Measurements from ENCODE around the gene CLPSL1. TPM values are rescaled to one million over a fixed set of nuclear protein-coding genes. Genes with fewer than 3 reads are reported as not detected.
A peak's percentile ranks its signal among the peaks of the same experiment; 100 is the strongest.

The CLPSL1 gene
- total and polyA plus RNA-seq, 2 of the 8 experiments (the other 6 are each of a cell fraction or from before 2014, with no cell fraction given), result not detected

DNA sequence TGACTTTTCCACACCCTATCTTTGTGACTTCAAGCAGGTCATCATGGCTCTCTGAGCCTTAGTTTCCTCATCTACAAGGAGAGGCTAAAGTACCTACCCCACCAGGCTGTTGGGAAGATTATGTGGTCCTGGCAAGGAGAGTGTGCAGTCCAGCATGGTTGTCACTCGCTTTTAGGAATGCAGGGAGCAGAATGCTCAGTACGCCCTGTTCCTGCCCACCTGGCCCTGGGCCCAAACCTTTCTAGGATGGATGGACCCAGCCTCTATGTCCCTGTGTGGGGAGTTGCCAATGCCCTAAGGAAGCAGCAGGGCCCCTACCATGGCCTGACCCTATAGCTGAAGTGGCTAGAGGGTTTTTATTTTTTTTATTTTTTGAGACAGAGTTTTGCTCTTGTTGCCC is 2.4 kb upstream of the CLPSL1 start:
- peak overlapping the region; percentile 93 for H2AK5ac ChIP-seq (ENCODE audit: low read depth, low read length)
- CTCF ChIA-PET (ENCODE audit: partially characterized antibody), result interaction anchor here (1.0 kb wide), 1 partner anchor 24 kb away, joined by 3 read pairs; no protein-coding TSS in a partner anchor
- H4K8ac ChIP-seq (ENCODE audit: extremely low read depth, insufficient read depth, low read length), result no peak overlapping the region
- H3K9me3 ChIP-seq (ENCODE audit: insufficient read depth in 2 of 2, low read depth in 1 of 2, low read length in 1 of 2), result no peaks in the 10 kb centered on the region
- H3K4me3 ChIP-seq (ENCODE audit: extremely low read depth in 1 of 4, insufficient read depth in 2 of 4, low read depth in 3 of 4, low read length in 4 of 4), result no peak overlapping the region
- no peak overlapping the region for H2BK15ac ChIP-seq (ENCODE audit: low read length)
- H3K4me1 ChIP-seq (replicated peaks in 1 of 4; ENCODE audit: control insufficient read depth in 3 of 4, insufficient read depth in 4 of 4, low read length in 3 of 4), result peaks cover 0 to 5% (median under 1%) of the 10 kb centered on the region in 4 experiments; a peak in 1 of 7 replicates
- H4K5ac ChIP-seq (ENCODE audit: insufficient read length, low read depth, low read length), result no peak overlapping the region
- no peak overlapping the region for H3K27ac ChIP-seq (ENCODE audit: low read depth, low read length)
- H3K79me1 ChIP-seq (ENCODE audit: low read depth, low read length), result no peaks in the 10 kb centered on the region
- WGBS, 2 experiments (ENCODE audit: extremely low coverage in 1 of 2, insufficient coverage in 1 of 2, insufficient read length in 1 of 2, insufficient replicate concordance in 2 of 2, low coverage in 1 of 2, low lambda C conversion rate in 2 of 2, missing lambda C conversion rate in 1 of 2), result 85% methylated on average over 2 of the region's 2 CpGs; no CpG with 5 or more reads in 1 of the 2 experiments
- no peak overlapping the region for H2AFZ ChIP-seq (ENCODE audit: low read length)
- H3K9ac ChIP-seq (replicated peaks in 1 of 4; ENCODE audit: extremely low read depth in 1 of 4, low read depth in 3 of 4, low read length in 3 of 4), result no peak overlapping the region
- 0 out of 2 replicates have a peak overlapping the region, but pooled peaks have one; percentile 33 for H2BK12ac ChIP-seq (ENCODE audit: low read depth, low read length)
- DNase-seq (ENCODE audit: low read depth in 1 of 2, low spot score in 2 of 2) (no peak), FAIRE-seq (no peak)
- no peak overlapping the region for H4K91ac ChIP-seq (replicated peaks; ENCODE audit: insufficient read length, low read length)
- H3K18ac ChIP-seq (ENCODE audit: extremely low read depth, low read length), result no peak overlapping the region
- no peak overlapping the region for H2BK120ac ChIP-seq (replicated peaks; ENCODE audit: low read depth, low read length)
- POLR2A ChIA-PET (ENCODE audit: partially characterized antibody), result interaction anchor here (3.0 kb wide), 1 partner anchor 14 kb away, joined by 21 read pairs; no protein-coding TSS in a partner anchor
- no peak overlapping the region for H3K56ac ChIP-seq (replicated peaks; ENCODE audit: insufficient read length, low read depth, low read length)
- peak overlapping the region; percentile 34; the same call in 1 of the 2 replicates for H2BK20ac ChIP-seq (ENCODE audit: low read length)
- no peak overlapping the region for H2BK5ac ChIP-seq (ENCODE audit: low read depth, low read length)
- H3K27me3 ChIP-seq (replicated peaks in 1 of 4; ENCODE audit: control insufficient read depth in 3 of 4, extremely low read depth in 1 of 4, insufficient read depth in 3 of 4, low read length in 3 of 4), result peaks cover 0 to 8% (median 3%) of the 10 kb centered on the region in 4 experiments; a peak in 4 of 7 replicates
- H4K20me1 ChIP-seq (replicated peaks in 1 of 2; ENCODE audit: control insufficient read depth in 1 of 2, insufficient read depth in 2 of 2, low read length in 2 of 2), result no peaks in the 10 kb centered on the region
- peaks cover 5% of the 10 kb centered on the region for H3K23me2 ChIP-seq (ENCODE audit: low read depth, low read length)
- H3K23ac ChIP-seq (ENCODE audit: insufficient read length), result no peak overlapping the region
- no peak overlapping the region for H3K14ac ChIP-seq (ENCODE audit: insufficient read length)
- no peaks in the 10 kb centered on the region for H3K79me2 ChIP-seq (ENCODE audit: control insufficient read depth in 1 of 2, insufficient read depth in 2 of 2, low read length in 2 of 2)
- no peak overlapping the region for H3K4me2 ChIP-seq (ENCODE audit: insufficient read depth in 1 of 2, low read depth in 2 of 2, low read length in 2 of 2)
- H3K36me3 ChIP-seq (ENCODE audit: control insufficient read depth in 2 of 4, insufficient read depth in 4 of 4, low read length in 3 of 4), result no peaks in the 10 kb centered on the region
- H3K4ac ChIP-seq (replicated peaks; ENCODE audit: insufficient read length, low read depth, low read length), result no peak overlapping the region
- no peak for TF ChIP-seq SP2 (IDR thresholded peaks at IDR 0.05; ENCODE audit: low read length)
- TF ChIP-seq TBP (IDR thresholded peaks at IDR 0.05; ENCODE audit: low read depth, low read length), result no peak
- no peak for TF ChIP-seq CBX5 (IDR thresholded peaks at IDR 0.05; ENCODE audit: low read depth, low read length)
- TF ChIP-seq YY1 (IDR thresholded peaks at IDR 0.05; ENCODE audit: low read depth, low read length), result no peak
- no peak for TF ChIP-seq RNF2 (IDR thresholded peaks at IDR 0.05; ENCODE audit: borderline replicate concordance, low read depth, low read length, missing control alignments, poor library complexity, severe bottlenecking)
- no peak for TF ChIP-seq CHD1 (IDR thresholded peaks at IDR 0.05; ENCODE audit: low read depth, low read length)
- no peak for TF ChIP-seq SRF (IDR thresholded peaks at IDR 0.05; ENCODE audit: low read depth, low read length)
- TF ChIP-seq TEAD4 (IDR thresholded peaks at IDR 0.05; ENCODE audit: low read depth, low read length), result no peak
- no peak for TF ChIP-seq RXRA (IDR thresholded peaks at IDR 0.05; ENCODE audit: insufficient read depth, low read depth, low read length)
- TF ChIP-seq SIRT6 (IDR thresholded peaks at IDR 0.05; ENCODE audit: low read length), result no peak
- TF ChIP-seq POLR2A (IDR thresholded peaks at IDR 0.05; ENCODE audit: control extremely low read depth in 1 of 2, low read depth in 2 of 2, low read length in 2 of 2), result no peak
- TF ChIP-seq CEBPB (IDR thresholded peaks at IDR 0.05; ENCODE audit: low read depth, low read length), result no peak
- no peak for TF ChIP-seq POU5F1 (IDR thresholded peaks at IDR 0.05; ENCODE audit: low read depth, low read length)
- TF ChIP-seq RFX5 (IDR thresholded peaks at IDR 0.05; ENCODE audit: borderline replicate concordance, low read depth, low read length), result no peak
- no peak for TF ChIP-seq CREB1 (IDR thresholded peaks at IDR 0.05)
- TF ChIP-seq RAD21 (IDR thresholded peaks at IDR 0.05 in 1 of 2, conservative IDR thresholded peaks at IDR 0.05 in 1 of 2; ENCODE audit: low read depth in 2 of 2, low read length in 2 of 2), result no peak
